H9 (cell line): Measurements from ENCODE around the gene ZMIZ1. TPM values are rescaled to one million over a fixed set of nuclear protein-coding genes. Genes with fewer than 3 reads are reported as not detected.

ENCODE experiments used
- DNase-seq: peaks from one replicate; pipeline ENCODE4 v3.0.0-alpha.2; 2017
- H2AFZ ChIP-seq: one replicate; pipeline ENCODE4 v1.6.1; 2013; ENCODE audit warnings: mild to moderate bottlenecking, low read length, control low read depth, moderate library complexity
- H2AK5ac ChIP-seq: 2 replicates; pipeline ENCODE4 v1.6.1; 2013; ENCODE audit warnings: low read length, control low read depth, mixed read lengths; ENCODE audit not compliant: insufficient read length
- H2BK120ac ChIP-seq: one replicate; pipeline ENCODE4 v1.6.1; 2013; ENCODE audit warnings: low read depth, mild to moderate bottlenecking, low read length, control low read depth, inconsistent platforms; ENCODE audit not compliant: poor library complexity, severe bottlenecking
- H2BK12ac ChIP-seq: 2 replicates; pipeline ENCODE4 v1.6.1; 2013; ENCODE audit warnings: low read length, control low read depth, mixed read lengths, low read depth; ENCODE audit not compliant: insufficient read length
- H2BK15ac ChIP-seq: 2 replicates; pipeline ENCODE4 v1.6.1; 2013; ENCODE audit warnings: low read depth, low read length, control low read depth
- H2BK20ac ChIP-seq: one replicate; pipeline ENCODE4 v1.6.1; 2013; ENCODE audit warnings: low read depth, mild to moderate bottlenecking, low read length, control low read depth, inconsistent platforms; ENCODE audit not compliant: poor library complexity, severe bottlenecking
- H2BK5ac ChIP-seq: 2 replicates; pipeline ENCODE4 v1.6.1; 2013; ENCODE audit warnings: low read length, control low read depth, mixed read lengths; ENCODE audit not compliant: insufficient read length
- H3K14ac ChIP-seq: 2 replicates; pipeline ENCODE4 v1.6.1; 2013; ENCODE audit warnings: low read length, control low read depth; ENCODE audit not compliant: insufficient read depth
- H3K18ac ChIP-seq: 2 replicates; pipeline ENCODE4 v1.6.1; 2013; ENCODE audit warnings: low read depth, mild to moderate bottlenecking, mixed read lengths, low read length, control low read depth; ENCODE audit not compliant: insufficient read length
- H3K23ac ChIP-seq: 2 replicates; pipeline ENCODE4 v1.6.1; 2013; ENCODE audit warnings: low read length, control low read depth, mixed read lengths, low read depth; ENCODE audit not compliant: insufficient read length
- H3K23me2 ChIP-seq: 2 replicates; pipeline ENCODE4 v1.6.1; 2013; ENCODE audit warnings: low read depth, mild to moderate bottlenecking, mixed read lengths, low read length, control low read depth; ENCODE audit not compliant: insufficient read length, poor library complexity, severe bottlenecking
- H3K27ac ChIP-seq: 2 replicates; pipeline ENCODE4 v1.5.1; 2013; ENCODE audit warnings: low read length, control low read depth, mixed read lengths, low read depth; ENCODE audit not compliant: insufficient read length
- H3K27me3 ChIP-seq: 2 replicates; pipeline ENCODE4 v1.6.1; 2013; ENCODE audit warnings: low read length, control low read depth, inconsistent platforms; ENCODE audit not compliant: insufficient read depth
- H3K4ac ChIP-seq: 2 replicates; pipeline ENCODE4 v1.6.1; 2013; ENCODE audit warnings: low read depth, mild to moderate bottlenecking, control low read depth, inconsistent platforms, low read length, moderate library complexity
- H3K4me1 ChIP-seq: 2 replicates; pipeline ENCODE4 v1.6.1; 2013; ENCODE audit warnings: low read length, control low read depth, inconsistent platforms; ENCODE audit not compliant: insufficient read depth
- H3K4me2 ChIP-seq: 2 replicates; pipeline ENCODE4 v1.6.1; 2013; ENCODE audit warnings: low read length, control low read depth, mixed read lengths; ENCODE audit not compliant: insufficient read length, insufficient read depth
- H3K56ac ChIP-seq: 2 replicates; pipeline ENCODE4 v1.6.1; 2013; ENCODE audit warnings: low read depth, mild to moderate bottlenecking, mixed read lengths, low read length, control low read depth; ENCODE audit not compliant: insufficient read length
- H3K79me1 ChIP-seq: 2 replicates; pipeline ENCODE4 v1.6.1; 2013; ENCODE audit warnings: low read depth, mild to moderate bottlenecking, moderate library complexity, low read length, control low read depth, inconsistent platforms; ENCODE audit not compliant: insufficient read depth, poor library complexity, severe bottlenecking
- H3K79me2 ChIP-seq: 2 replicates; pipeline ENCODE4 v1.6.1; 2013; ENCODE audit warnings: low read length, control low read depth, inconsistent platforms; ENCODE audit not compliant: insufficient read depth
- H3K9ac ChIP-seq: 2 replicates; pipeline ENCODE4 v1.6.1; 2013; ENCODE audit warnings: low read length, control low read depth, mixed read lengths; ENCODE audit not compliant: insufficient read length; ENCODE audit errors: extremely low read depth
- H3K9me3 ChIP-seq: one replicate; pipeline ENCODE4 v1.6.1; 2013; ENCODE audit warnings: low read depth, low read length, inconsistent platforms; ENCODE audit not compliant: control insufficient read depth
- H3T11ph ChIP-seq: one replicate; pipeline ENCODE4 v1.6.1; 2013; ENCODE audit warnings: mild to moderate bottlenecking, low read length, control low read depth, inconsistent platforms
- H4K20me1 ChIP-seq: one replicate; pipeline ENCODE4 v1.6.1; 2013; ENCODE audit not compliant: control insufficient read depth, insufficient read length, insufficient read depth
- H4K5ac ChIP-seq: 2 replicates; pipeline ENCODE4 v1.6.1; 2013; ENCODE audit warnings: low read depth, mild to moderate bottlenecking, mixed read lengths, low read length, control low read depth; ENCODE audit not compliant: insufficient read length
- H4K8ac ChIP-seq: replicated peaks from 2 replicates; pipeline ENCODE4 v1.6.1; 2013; ENCODE audit warnings: low read length, control low read depth, mixed read lengths, low read depth; ENCODE audit not compliant: insufficient read length
- H4K91ac ChIP-seq: 2 replicates; pipeline ENCODE4 v1.6.1; 2013; ENCODE audit warnings: low read depth, mild to moderate bottlenecking, moderate library complexity, mixed read lengths, low read length, control low read depth; ENCODE audit not compliant: insufficient read length
- H3K27ac Mint-ChIP-seq, 3 experiments: 2 replicates in 2 of 3; 3 replicates in 1 of 3; pipeline ENCODE4 v1.8.0; 2020 to 2021; ENCODE audit warnings: mixed read lengths in 3 of 3, mild to moderate bottlenecking in 1 of 3, moderate library complexity in 1 of 3
- H3K27me3 Mint-ChIP-seq: 2 replicates; pipeline ENCODE4 v1.8.0; 2021; ENCODE audit warnings: low read depth, mild to moderate bottlenecking, moderate library complexity, mixed read lengths
- H3K36me3 Mint-ChIP-seq, 3 experiments: 2 replicates in 2 of 3; 3 replicates in 1 of 3; pipeline ENCODE4 v1.8.0; 2020 to 2021; ENCODE audit warnings: low read depth in 3 of 3, mixed read lengths in 3 of 3; ENCODE audit not compliant: insufficient read depth in 1 of 3
- H3K4me1 Mint-ChIP-seq, 2 experiments: 2 replicates each; pipeline ENCODE4 v1.8.0; 2020; ENCODE audit warnings: mixed read lengths in 2 of 2
- H3K4me3 Mint-ChIP-seq, 2 experiments: 2 replicates in 1 of 2; 3 replicates in 1 of 2; pipeline ENCODE4 v1.8.0; 2020 to 2021; ENCODE audit warnings: mild to moderate bottlenecking in 2 of 2, mixed read lengths in 2 of 2, moderate library complexity in 1 of 2
- H3K9me3 Mint-ChIP-seq, 2 experiments: 2 replicates in 1 of 2; 3 replicates in 1 of 2; pipeline ENCODE4 v1.8.0; 2020; ENCODE audit warnings: mild to moderate bottlenecking in 2 of 2, mixed read lengths in 2 of 2, moderate library complexity in 1 of 2
- CTCF ChIP-seq: fragments of 200-600 bp; sonication (generic); conservative IDR thresholded peaks from 3 replicates; pipeline ENCODE4 v1.8.0; 2021; ENCODE audit warnings: antibody characterized with exemption, mild to moderate bottlenecking
- WGBS: extraction: QIAGEN DNeasy Blood & Tissue Kit; methylation state at CpG from one replicate; pipeline ENCODE4 v1.1.7; 2013; ENCODE audit warnings: missing lambda C conversion rate, low lambda C conversion rate, mixed read lengths; ENCODE audit not compliant: insufficient read length; ENCODE audit errors: extremely low coverage; 5-methylcytosine and 5-hydroxymethylcytosine counted together
- total RNA-seq: library from RNA; stranded (reverse); gene quantifications from 2 replicates; pipeline ENCODE4 v1.2.1, GENCODE V29; 2021

Gene ZMIZ1
- total RNA-seq, 1 experiment from 2014 or later: 36.9 TPM

DNA sequence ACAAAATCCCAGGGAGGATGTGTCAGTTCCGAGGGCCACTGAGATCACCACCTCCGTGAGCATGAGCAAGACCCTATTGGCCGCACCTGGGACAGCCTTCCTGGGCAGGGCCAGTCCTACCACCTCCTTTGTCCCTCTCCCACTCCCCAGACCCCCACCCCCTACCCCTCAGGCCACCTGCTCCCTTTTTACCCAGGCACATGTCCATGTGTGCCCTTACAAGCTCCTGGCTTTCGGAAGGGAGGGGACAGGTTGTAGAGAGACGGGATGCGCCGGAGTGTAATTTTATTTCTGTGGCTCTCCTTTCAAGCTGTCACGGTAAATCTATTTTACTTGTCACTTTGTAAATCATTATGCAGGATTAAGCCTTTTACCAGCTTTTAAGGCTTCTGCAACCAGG lies 20.9 kb downstream of the ZMIZ1 start:
- no peak for DNase-seq
- Histone ChIP-seq H3K27ac (no peak overlapping the region), H2BK120ac (no peak overlapping the region), H3K4me2 (no peak overlapping the region), H3K9me3 (no peaks in the 10 kb centered on the region), H3K23me2 (no peaks in the 10 kb centered on the region), H3K23ac (no peak overlapping the region), H3T11ph (no peak overlapping the region), H3K14ac (no peak overlapping the region; the same call in 1 of the 2 replicates), H3K56ac (no peak overlapping the region), H2BK5ac (no peak overlapping the region), H3K18ac (no peak overlapping the region), H4K5ac (no peak overlapping the region), H2BK20ac (no peak overlapping the region), H4K8ac (no peak overlapping the region), H3K79me2 (peaks cover 17% of the 10 kb centered on the region; the same call in 1 of the 2 replicates), H3K27me3 (no peaks in the 10 kb centered on the region), H2AK5ac (no peak overlapping the region), H2AFZ (no peak overlapping the region), H3K9ac (no peak overlapping the region), H4K20me1 (no peaks in the 10 kb centered on the region), H4K91ac (no peak overlapping the region), H3K79me1 (peaks cover 8% of the 10 kb centered on the region), H2BK15ac (no peak overlapping the region), H3K4me1 (no peaks in the 10 kb centered on the region), H3K4ac (no peak overlapping the region), H2BK12ac (no peak overlapping the region)
- TF ChIP-seq CTCF: no peak
- Mint-ChIP-seq H3K4me1 (peaks cover 35 to 56% of the 10 kb centered on the region in 2 experiments), H3K9me3 (no peaks in the 10 kb centered on the region), H3K27me3 (no peaks in the 10 kb centered on the region), H3K4me3 (no peak overlapping the region), H3K27ac (no peak overlapping the region; a peak in 1 of 7 replicates), H3K36me3 (0 out of 7 replicates have a peak, but pooled peaks cover 0 to 7% (median 0%) of the 10 kb centered on the region in 3 experiments)
- no CpG with 5 or more reads among the region's 8 CpGs for WGBS
